ENCODE measurements around the gene OR52N2. TPM values are rescaled to one million over a fixed set of nuclear protein-coding genes. Genes with fewer than 3 reads are reported as not detected.

OR52N2 gene
- total RNA-seq, 1 donor from 2014 or later = not detected

- intact Hi-C loops (cut with micrococcal nuclease) = no loop called here
- ATAC-seq (no peak), DNase-seq (no peak)
Observed at GRCh38 chr11:5865826-5866225, 57.1 kb downstream of the OR52N2 start.

Other genes starting within 250 kb of the OR52N2 start
- gene OR52B6, start 228.0 kb upstream of the OR52N2 start, total RNA-seq = not detected
- gene TRIM6, start 212.3 kb upstream of the OR52N2 start, total RNA-seq = 1.5 TPM
- gene TRIM34, start 183.9 kb upstream of the OR52N2 start, total RNA-seq = 1.6 TPM
- 6.8 TPM for gene TRIM5, start 123.8 kb upstream of the OR52N2 start, total RNA-seq
- gene TRIM22, start 119.1 kb upstream of the OR52N2 start, total RNA-seq = 19.2 TPM
- gene OR56B1, start 72.5 kb upstream of the OR52N2 start, total RNA-seq = not detected
- gene OR52N4, start 54.7 kb upstream of the OR52N2 start, total RNA-seq = not detected
- gene OR52N5, start 25.6 kb upstream of the OR52N2 start, total RNA-seq = not detected
- not detected for gene OR52N1, start 17.7 kb upstream of the OR52N2 start, total RNA-seq
- not detected for gene OR52E6, start 33.0 kb downstream of the OR52N2 start, total RNA-seq
- gene OR52E8, start 48.8 kb downstream of the OR52N2 start, total RNA-seq = not detected
- not detected for gene OR52E4, start 71.7 kb downstream of the OR52N2 start, total RNA-seq
- gene OR52E5, start 84.3 kb downstream of the OR52N2 start, total RNA-seq = not detected
- gene OR56A3, start 133.3 kb downstream of the OR52N2 start, total RNA-seq = not detected
- not detected for gene OR56A5, start 159.6 kb downstream of the OR52N2 start, total RNA-seq
- gene OR52L1, start 178.1 kb downstream of the OR52N2 start, total RNA-seq = not detected
- not detected for gene OR56A4, start 198.0 kb downstream of the OR52N2 start, total RNA-seq
- not detected for gene OR56A1, start 221.8 kb downstream of the OR52N2 start, total RNA-seq